H9 (cell line): ENCODE measurements around the gene GLIS2. TPM values are rescaled to one million over a fixed set of nuclear protein-coding genes. Genes with fewer than 3 reads are reported as not detected.

ENCODE experiments used
- DNase-seq: peaks from one replicate; pipeline ENCODE4 v3.0.0-alpha.2; 2017
- H2AFZ ChIP-seq: one replicate; pipeline ENCODE4 v1.6.1; 2013; ENCODE audit warnings: mild to moderate bottlenecking, low read length, control low read depth, moderate library complexity
- H2AK5ac ChIP-seq: 2 replicates; pipeline ENCODE4 v1.6.1; 2013; ENCODE audit warnings: low read length, control low read depth, mixed read lengths; ENCODE audit not compliant: insufficient read length
- H2BK120ac ChIP-seq: one replicate; pipeline ENCODE4 v1.6.1; 2013; ENCODE audit warnings: low read depth, mild to moderate bottlenecking, low read length, control low read depth, inconsistent platforms; ENCODE audit not compliant: poor library complexity, severe bottlenecking
- H2BK12ac ChIP-seq: 2 replicates; pipeline ENCODE4 v1.6.1; 2013; ENCODE audit warnings: low read length, control low read depth, mixed read lengths, low read depth; ENCODE audit not compliant: insufficient read length
- H2BK15ac ChIP-seq: 2 replicates; pipeline ENCODE4 v1.6.1; 2013; ENCODE audit warnings: low read depth, low read length, control low read depth
- H2BK20ac ChIP-seq: one replicate; pipeline ENCODE4 v1.6.1; 2013; ENCODE audit warnings: low read depth, mild to moderate bottlenecking, low read length, control low read depth, inconsistent platforms; ENCODE audit not compliant: poor library complexity, severe bottlenecking
- H2BK5ac ChIP-seq: 2 replicates; pipeline ENCODE4 v1.6.1; 2013; ENCODE audit warnings: low read length, control low read depth, mixed read lengths; ENCODE audit not compliant: insufficient read length
- H3K14ac ChIP-seq: 2 replicates; pipeline ENCODE4 v1.6.1; 2013; ENCODE audit warnings: low read length, control low read depth; ENCODE audit not compliant: insufficient read depth
- H3K18ac ChIP-seq: 2 replicates; pipeline ENCODE4 v1.6.1; 2013; ENCODE audit warnings: low read depth, mild to moderate bottlenecking, mixed read lengths, low read length, control low read depth; ENCODE audit not compliant: insufficient read length
- H3K23ac ChIP-seq: 2 replicates; pipeline ENCODE4 v1.6.1; 2013; ENCODE audit warnings: low read length, control low read depth, mixed read lengths, low read depth; ENCODE audit not compliant: insufficient read length
- H3K23me2 ChIP-seq: 2 replicates; pipeline ENCODE4 v1.6.1; 2013; ENCODE audit warnings: low read depth, mild to moderate bottlenecking, mixed read lengths, low read length, control low read depth; ENCODE audit not compliant: insufficient read length, poor library complexity, severe bottlenecking
- H3K27ac ChIP-seq: 2 replicates; pipeline ENCODE4 v1.5.1; 2013; ENCODE audit warnings: low read length, control low read depth, mixed read lengths, low read depth; ENCODE audit not compliant: insufficient read length
- H3K27me3 ChIP-seq: 2 replicates; pipeline ENCODE4 v1.6.1; 2013; ENCODE audit warnings: low read length, control low read depth, inconsistent platforms; ENCODE audit not compliant: insufficient read depth
- H3K4ac ChIP-seq: 2 replicates; pipeline ENCODE4 v1.6.1; 2013; ENCODE audit warnings: low read depth, mild to moderate bottlenecking, control low read depth, inconsistent platforms, low read length, moderate library complexity
- H3K4me1 ChIP-seq: 2 replicates; pipeline ENCODE4 v1.6.1; 2013; ENCODE audit warnings: low read length, control low read depth, inconsistent platforms; ENCODE audit not compliant: insufficient read depth
- H3K4me2 ChIP-seq: 2 replicates; pipeline ENCODE4 v1.6.1; 2013; ENCODE audit warnings: low read length, control low read depth, mixed read lengths; ENCODE audit not compliant: insufficient read length, insufficient read depth
- H3K56ac ChIP-seq: 2 replicates; pipeline ENCODE4 v1.6.1; 2013; ENCODE audit warnings: low read depth, mild to moderate bottlenecking, mixed read lengths, low read length, control low read depth; ENCODE audit not compliant: insufficient read length
- H3K79me1 ChIP-seq: 2 replicates; pipeline ENCODE4 v1.6.1; 2013; ENCODE audit warnings: low read depth, mild to moderate bottlenecking, moderate library complexity, low read length, control low read depth, inconsistent platforms; ENCODE audit not compliant: insufficient read depth, poor library complexity, severe bottlenecking
- H3K79me2 ChIP-seq: 2 replicates; pipeline ENCODE4 v1.6.1; 2013; ENCODE audit warnings: low read length, control low read depth, inconsistent platforms; ENCODE audit not compliant: insufficient read depth
- H3K9ac ChIP-seq: 2 replicates; pipeline ENCODE4 v1.6.1; 2013; ENCODE audit warnings: low read length, control low read depth, mixed read lengths; ENCODE audit not compliant: insufficient read length; ENCODE audit errors: extremely low read depth
- H3K9me3 ChIP-seq: one replicate; pipeline ENCODE4 v1.6.1; 2013; ENCODE audit warnings: low read depth, low read length, inconsistent platforms; ENCODE audit not compliant: control insufficient read depth
- H3T11ph ChIP-seq: one replicate; pipeline ENCODE4 v1.6.1; 2013; ENCODE audit warnings: mild to moderate bottlenecking, low read length, control low read depth, inconsistent platforms
- H4K20me1 ChIP-seq: one replicate; pipeline ENCODE4 v1.6.1; 2013; ENCODE audit not compliant: control insufficient read depth, insufficient read length, insufficient read depth
- H4K5ac ChIP-seq: 2 replicates; pipeline ENCODE4 v1.6.1; 2013; ENCODE audit warnings: low read depth, mild to moderate bottlenecking, mixed read lengths, low read length, control low read depth; ENCODE audit not compliant: insufficient read length
- H4K8ac ChIP-seq: replicated peaks from 2 replicates; pipeline ENCODE4 v1.6.1; 2013; ENCODE audit warnings: low read length, control low read depth, mixed read lengths, low read depth; ENCODE audit not compliant: insufficient read length
- H4K91ac ChIP-seq: 2 replicates; pipeline ENCODE4 v1.6.1; 2013; ENCODE audit warnings: low read depth, mild to moderate bottlenecking, moderate library complexity, mixed read lengths, low read length, control low read depth; ENCODE audit not compliant: insufficient read length
- H3K27ac Mint-ChIP-seq, 3 experiments: 2 replicates in 2 of 3; 3 replicates in 1 of 3; pipeline ENCODE4 v1.8.0; 2020 to 2021; ENCODE audit warnings: mixed read lengths in 3 of 3, mild to moderate bottlenecking in 1 of 3, moderate library complexity in 1 of 3
- H3K27me3 Mint-ChIP-seq: 2 replicates; pipeline ENCODE4 v1.8.0; 2021; ENCODE audit warnings: low read depth, mild to moderate bottlenecking, moderate library complexity, mixed read lengths
- H3K36me3 Mint-ChIP-seq, 3 experiments: 2 replicates in 2 of 3; 3 replicates in 1 of 3; pipeline ENCODE4 v1.8.0; 2020 to 2021; ENCODE audit warnings: low read depth in 3 of 3, mixed read lengths in 3 of 3; ENCODE audit not compliant: insufficient read depth in 1 of 3
- H3K4me1 Mint-ChIP-seq, 2 experiments: 2 replicates each; pipeline ENCODE4 v1.8.0; 2020; ENCODE audit warnings: mixed read lengths in 2 of 2
- H3K4me3 Mint-ChIP-seq, 2 experiments: 2 replicates in 1 of 2; 3 replicates in 1 of 2; pipeline ENCODE4 v1.8.0; 2020 to 2021; ENCODE audit warnings: mild to moderate bottlenecking in 2 of 2, mixed read lengths in 2 of 2, moderate library complexity in 1 of 2
- H3K9me3 Mint-ChIP-seq, 2 experiments: 2 replicates in 1 of 2; 3 replicates in 1 of 2; pipeline ENCODE4 v1.8.0; 2020; ENCODE audit warnings: mild to moderate bottlenecking in 2 of 2, mixed read lengths in 2 of 2, moderate library complexity in 1 of 2
- WGBS: extraction: QIAGEN DNeasy Blood & Tissue Kit; methylation state at CpG from one replicate; pipeline ENCODE4 v1.1.7; 2013; ENCODE audit warnings: missing lambda C conversion rate, low lambda C conversion rate, mixed read lengths; ENCODE audit not compliant: insufficient read length; ENCODE audit errors: extremely low coverage; 5-methylcytosine and 5-hydroxymethylcytosine counted together
- total RNA-seq: library from RNA; stranded (reverse); gene quantifications from 2 replicates; pipeline ENCODE4 v1.2.1, GENCODE V29; 2021
- TF ChIP-seq, protein P1 (sequence below): fragments of 200-600 bp; sonication (generic); conservative IDR thresholded peaks from 3 replicates; pipeline ENCODE4 v1.8.0; 2021; ENCODE audit warnings: antibody characterized with exemption, mild to moderate bottlenecking

GLIS2 gene
- total RNA-seq, 1 experiment from 2014 or later, result 14.3 TPM

DNA sequence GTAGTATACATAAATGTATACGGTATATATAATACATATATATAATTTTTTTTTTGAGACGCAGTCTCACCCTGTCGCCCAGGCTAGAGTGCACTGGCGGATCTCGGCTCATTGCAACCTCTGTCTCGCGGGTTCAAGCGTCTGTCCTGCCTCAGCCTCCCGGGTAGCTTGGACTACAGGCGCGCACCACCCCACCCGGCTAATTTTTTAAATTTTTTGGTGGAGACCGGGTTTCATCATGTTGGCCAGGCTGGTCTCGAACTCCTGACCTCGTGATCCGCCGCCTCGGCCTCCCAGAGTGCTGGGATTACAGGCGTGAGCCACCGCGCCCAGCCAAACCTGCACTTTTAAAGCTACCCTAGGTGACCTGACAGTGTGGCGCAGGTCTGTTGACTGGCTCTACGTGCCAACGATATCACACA is 34.5 kb downstream of the GLIS2 start:
- Histone ChIP-seq H3K27ac (no peak overlapping the region), H3K4ac (no peak overlapping the region)
- no CpG with 5 or more reads among the region's 24 CpGs for WGBS

More for the DNA sequence above, 34.5 kb downstream of the GLIS2 start:
- no peaks in the 10 kb centered on the region for H3K23me2 ChIP-seq
- H3K56ac ChIP-seq, result no peak overlapping the region
- no peak overlapping the region for H2BK15ac ChIP-seq
- H2AFZ ChIP-seq, result no peak overlapping the region
- Mint-ChIP-seq H3K9me3 (peaks cover 0 to 4% of the 10 kb centered on the region in 2 experiments; a peak in 3 of 5 replicates), H3K4me3 (peak overlapping the region; percentile 97 to 98), H3K4me1 (peaks cover 6% of the 10 kb centered on the region in 2 experiments), H3K27ac (peak overlapping the region; percentile 77 to 98 (median 97); a peak in 6 of 7 replicates), H3K27me3 (no peaks in the 10 kb centered on the region), H3K36me3 (peaks cover 13 to 20% (median 15%) of the 10 kb centered on the region in 3 experiments)
- H3K18ac ChIP-seq, result peak overlapping the region; percentile 36
- TF ChIP-seq, protein P1, sequence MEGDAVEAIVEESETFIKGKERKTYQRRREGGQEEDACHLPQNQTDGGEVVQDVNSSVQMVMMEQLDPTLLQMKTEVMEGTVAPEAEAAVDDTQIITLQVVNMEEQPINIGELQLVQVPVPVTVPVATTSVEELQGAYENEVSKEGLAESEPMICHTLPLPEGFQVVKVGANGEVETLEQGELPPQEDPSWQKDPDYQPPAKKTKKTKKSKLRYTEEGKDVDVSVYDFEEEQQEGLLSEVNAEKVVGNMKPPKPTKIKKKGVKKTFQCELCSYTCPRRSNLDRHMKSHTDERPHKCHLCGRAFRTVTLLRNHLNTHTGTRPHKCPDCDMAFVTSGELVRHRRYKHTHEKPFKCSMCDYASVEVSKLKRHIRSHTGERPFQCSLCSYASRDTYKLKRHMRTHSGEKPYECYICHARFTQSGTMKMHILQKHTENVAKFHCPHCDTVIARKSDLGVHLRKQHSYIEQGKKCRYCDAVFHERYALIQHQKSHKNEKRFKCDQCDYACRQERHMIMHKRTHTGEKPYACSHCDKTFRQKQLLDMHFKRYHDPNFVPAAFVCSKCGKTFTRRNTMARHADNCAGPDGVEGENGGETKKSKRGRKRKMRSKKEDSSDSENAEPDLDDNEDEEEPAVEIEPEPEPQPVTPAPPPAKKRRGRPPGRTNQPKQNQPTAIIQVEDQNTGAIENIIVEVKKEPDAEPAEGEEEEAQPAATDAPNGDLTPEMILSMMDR, result no peak
- H3K4me1 ChIP-seq, result no peaks in the 10 kb centered on the region
- peak overlapping the region; percentile 74 for H3K9ac ChIP-seq
- H4K5ac ChIP-seq, result no peak overlapping the region
- H2BK5ac ChIP-seq, result no peak overlapping the region
- H4K20me1 ChIP-seq, result no peaks in the 10 kb centered on the region
- no peak overlapping the region for H4K8ac ChIP-seq
- no peak overlapping the region for H2AK5ac ChIP-seq
- no peak for DNase-seq
- H2BK20ac ChIP-seq, result no peak overlapping the region
- no peak overlapping the region for H3T11ph ChIP-seq
- peak overlapping the region; percentile 83 for H3K14ac ChIP-seq
- peak overlapping the region; percentile 58 for H3K4me2 ChIP-seq
- peaks cover 14% of the 10 kb centered on the region; the same call in 1 of the 2 replicates for H3K79me2 ChIP-seq
- H3K79me1 ChIP-seq, result peaks cover 7% of the 10 kb centered on the region
- H2BK12ac ChIP-seq, result no peak overlapping the region
- H4K91ac ChIP-seq, result no peak overlapping the region
- no peak overlapping the region for H2BK120ac ChIP-seq
- H3K9me3 ChIP-seq, result no peaks in the 10 kb centered on the region
- H3K23ac ChIP-seq, result no peak overlapping the region
- H3K27me3 ChIP-seq, result no peaks in the 10 kb centered on the region
